CD4-positive, alpha-beta T cell treated with Interleukin-6 for 4 hours (primary cell): ENCODE measurements around the gene DPM2.
A peak's percentile ranks its signal among the peaks of the same experiment; 100 is the strongest.

Experiments
- DNase-seq: peaks from one replicate; pipeline ENCODE4 v3.0.0-alpha.2; 2020; ENCODE audit warnings: mixed read lengths

Gene DPM2, protein sequence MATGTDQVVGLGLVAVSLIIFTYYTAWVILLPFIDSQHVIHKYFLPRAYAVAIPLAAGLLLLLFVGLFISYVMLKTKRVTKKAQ

DNA sequence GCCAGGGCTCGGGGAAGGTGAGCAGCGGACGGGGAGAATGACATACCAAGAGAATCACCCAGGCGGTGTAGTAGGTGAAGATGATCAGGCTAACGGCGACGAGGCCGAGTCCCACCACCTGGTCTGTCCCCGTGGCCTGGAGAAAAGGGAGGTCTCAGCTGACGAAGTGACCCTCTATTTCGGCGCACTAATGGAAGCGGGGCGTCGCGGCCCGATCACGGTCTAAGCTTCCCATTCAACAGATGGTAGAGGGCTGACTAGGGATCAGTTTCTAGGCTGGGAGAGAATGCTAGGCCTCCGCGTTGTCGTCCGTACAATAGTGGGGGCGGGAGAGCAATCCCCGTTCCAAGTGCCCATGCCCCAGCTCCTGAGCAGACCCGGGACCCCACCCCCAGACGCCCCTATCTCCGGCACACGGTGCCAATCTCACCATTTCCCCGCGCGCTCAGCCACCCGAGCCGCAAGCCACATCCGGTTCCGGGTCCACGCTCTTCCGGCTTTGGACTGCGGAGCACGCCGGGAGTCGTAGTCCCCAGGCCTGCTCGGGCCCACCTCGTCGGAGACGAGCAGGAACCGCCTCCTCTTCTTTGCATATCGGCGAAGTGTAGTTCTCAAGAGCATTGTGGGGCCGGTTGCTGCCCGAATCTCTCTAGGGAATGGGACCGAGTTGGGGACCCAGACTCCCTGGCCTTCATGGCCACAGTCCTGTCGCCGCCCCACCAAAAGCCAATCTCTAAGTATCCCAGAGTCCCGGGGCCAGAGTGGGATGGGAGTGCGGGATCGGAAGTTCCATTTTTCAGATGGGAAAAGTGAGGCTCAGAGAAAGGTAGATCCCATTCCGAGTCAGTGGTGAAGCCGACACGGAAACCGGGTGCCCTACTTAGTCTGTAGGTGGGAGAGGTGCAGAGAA, at the start of gene DPM2:
Gene DPM2 (minus strand): TSS at position 467 of the 910 bp plus-strand sequence. CDS start 34 bp downstream, at position 433.
- peak; percentile 90 for DNase-seq

DNA sequence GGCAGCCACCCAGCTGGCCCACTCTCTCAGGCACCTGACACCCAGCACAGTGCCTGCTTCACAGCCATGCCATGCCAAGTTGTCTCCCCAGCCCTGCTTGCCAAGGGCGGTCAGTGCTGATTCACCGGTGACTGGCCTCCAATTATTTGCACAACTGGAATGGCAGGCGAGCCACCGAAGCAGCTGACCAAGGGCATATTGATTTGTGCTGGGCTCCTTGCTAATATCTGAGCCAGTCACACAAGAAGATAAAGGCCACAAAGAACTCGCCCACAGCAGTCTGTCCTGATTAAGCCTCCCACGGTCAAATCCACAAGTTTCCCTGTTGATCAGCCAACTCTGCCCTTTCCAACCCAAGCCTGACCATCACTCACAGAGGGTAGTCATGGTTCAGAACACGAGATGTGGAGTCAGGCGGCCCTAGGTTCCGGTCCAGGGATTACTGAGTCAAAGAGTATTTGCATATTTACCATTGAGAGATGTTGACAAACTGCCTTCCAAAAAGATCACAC, 49.5 kb upstream of the DPM2 start:
- no peak for DNase-seq

DNA sequence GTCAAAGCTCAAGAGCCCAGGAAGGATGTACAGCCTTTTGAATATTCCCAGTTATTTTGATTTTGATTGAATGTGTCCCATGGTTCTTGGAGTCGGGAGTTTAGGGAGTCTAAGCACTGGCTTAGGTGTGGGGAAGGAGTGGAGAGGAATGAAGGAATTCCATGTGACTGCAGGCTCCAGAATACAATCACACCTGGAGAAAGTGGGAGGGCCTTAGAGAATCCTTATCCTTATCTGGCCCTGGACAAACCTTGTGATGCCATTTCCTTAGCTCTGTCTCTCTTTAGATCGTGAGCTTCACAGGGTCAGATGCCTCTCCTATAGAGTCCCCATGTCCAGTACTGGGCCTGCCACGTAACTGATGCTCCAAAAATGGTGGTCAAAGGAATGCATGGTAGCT, 47.4 kb upstream of the DPM2 start:
- no peak for DNase-seq

DNA sequence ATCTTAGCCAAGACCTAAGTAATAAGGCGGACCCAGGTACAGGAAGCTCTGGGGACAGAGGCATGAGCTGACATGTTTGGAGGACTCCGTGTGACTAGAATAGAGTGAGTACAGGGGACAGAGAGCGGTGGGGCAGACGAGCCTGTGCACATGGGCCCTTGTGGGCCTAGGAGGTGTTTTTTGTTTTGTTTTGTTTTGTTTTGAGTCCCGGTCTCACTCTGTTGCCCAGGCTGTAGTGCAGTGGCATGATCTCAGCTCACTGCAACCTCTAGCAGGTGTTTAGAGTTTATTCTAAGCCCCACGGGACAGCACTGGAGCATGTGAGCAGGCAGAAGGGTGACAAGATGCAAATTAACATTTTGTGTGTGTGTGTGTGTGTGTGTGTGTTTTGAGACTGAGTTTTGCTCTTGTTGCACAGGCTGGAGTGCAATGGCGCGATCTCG, 46.2 kb upstream of the DPM2 start:
- DNase-seq, result peak; percentile 26

- DNase-seq, result no peak
Observed at GRCh38 chr9:127982912-127983311, 45.3 kb upstream of the DPM2 start.

- peak; percentile 72 for DNase-seq
Observed at GRCh38 chr9:127981559-127982121, 44.0 kb upstream of the DPM2 start.

DNA sequence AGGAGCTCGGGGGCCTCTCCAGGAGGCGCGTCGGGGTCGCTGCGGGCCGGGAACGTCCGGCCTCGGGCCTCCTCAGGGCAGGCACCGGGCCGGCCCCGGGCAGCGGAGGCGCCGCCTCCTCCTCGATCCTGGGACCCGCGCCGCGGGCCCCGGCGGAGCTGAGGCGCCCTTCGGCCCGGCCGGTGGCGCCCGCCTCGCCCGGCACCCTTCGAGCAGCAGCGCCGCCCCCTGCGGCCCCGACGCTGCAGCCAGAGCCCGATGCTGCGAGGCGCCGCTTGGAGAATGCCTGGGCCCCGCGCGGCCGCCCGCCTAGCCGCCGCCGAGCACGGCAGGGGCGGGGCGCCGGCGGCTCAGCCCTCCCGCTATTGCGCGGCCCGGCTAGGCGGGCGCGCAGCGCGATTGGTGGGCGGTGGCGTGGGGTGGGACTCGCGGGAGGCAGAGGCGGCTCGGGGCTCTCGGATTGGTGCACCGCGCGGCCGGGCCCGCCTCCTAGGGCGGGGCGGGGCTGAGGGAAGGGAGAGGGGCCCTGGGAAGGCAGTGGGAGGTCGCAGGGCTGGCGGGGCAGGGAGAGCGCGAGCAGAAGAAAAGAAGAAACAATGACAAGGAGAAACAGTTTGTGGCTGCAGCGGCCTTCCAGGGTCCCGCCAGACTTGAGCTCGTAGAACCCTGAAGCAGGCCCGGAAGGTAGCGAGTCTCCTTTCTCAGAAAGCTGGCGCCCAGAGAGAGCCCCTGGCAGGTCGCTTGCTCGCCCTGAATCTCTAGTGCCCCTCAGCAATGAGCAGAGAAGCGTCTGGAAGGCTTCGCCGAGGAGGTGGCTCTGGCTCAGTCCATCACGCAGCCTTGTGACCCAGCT, 43.3 kb upstream of the DPM2 start, which contains the start of gene EEIG1:
Gene EEIG1 (minus strand): TSS at position 284 of the 853 bp plus-strand sequence. CDS start 852 bp downstream, outside the sequence.
- DNase-seq, result peak; percentile 98

GRCh38 chr9:127980060-127980705, 42.5 kb upstream of the DPM2 start:
- DNase-seq, result peak; percentile 73

DNA sequence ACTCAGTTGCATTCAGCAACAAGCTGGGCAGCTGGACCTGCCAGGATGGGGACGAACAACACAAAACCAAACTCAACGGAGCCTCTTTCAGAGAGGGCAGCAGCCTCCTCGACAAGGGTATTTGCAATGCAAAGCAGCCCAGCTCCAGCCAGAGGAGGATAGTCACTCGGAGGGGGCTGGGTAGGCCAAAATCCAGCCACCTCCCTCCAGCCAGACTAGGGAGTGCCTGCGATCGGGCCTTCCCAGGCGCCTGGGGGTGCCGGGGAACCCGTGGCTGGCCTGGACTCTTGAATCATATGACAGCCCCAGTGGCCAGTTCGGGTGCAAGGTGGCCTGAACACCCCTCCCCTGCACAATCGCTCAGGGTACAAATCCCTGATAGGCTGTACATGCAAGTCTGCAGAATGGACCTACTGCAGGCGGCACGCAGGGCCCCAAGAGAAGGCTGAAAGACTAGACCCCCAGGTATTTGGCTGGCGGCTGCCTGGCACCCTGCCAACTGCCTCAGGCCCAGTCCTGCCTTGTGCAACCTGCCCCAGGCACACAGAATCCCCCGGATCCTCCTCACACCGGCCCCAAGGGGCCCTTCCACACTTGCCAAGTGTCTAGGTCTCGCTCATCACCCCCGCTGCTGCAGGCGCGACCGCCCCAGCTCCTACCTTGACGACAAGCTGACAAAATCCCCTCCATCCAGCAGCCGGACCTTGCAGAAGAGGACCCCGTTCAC, 41.8 kb upstream of the DPM2 start:
- DNase-seq, result peak; percentile 55

DNA sequence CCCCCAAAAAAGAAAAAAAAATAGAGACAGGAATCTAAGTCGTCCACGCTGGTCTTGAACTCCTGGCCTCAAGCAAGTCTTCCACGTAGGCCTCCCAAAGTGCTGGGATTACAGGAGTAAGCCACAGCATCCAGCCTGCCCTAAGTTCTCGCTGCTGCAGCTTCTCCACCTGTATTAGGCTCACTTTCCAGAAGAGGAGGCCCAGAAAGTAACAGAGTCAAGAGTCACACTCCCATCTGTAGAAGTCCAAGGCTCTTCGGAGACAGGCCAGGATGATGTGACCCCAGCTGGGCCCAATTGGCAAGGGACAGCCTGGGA, 41.3 kb upstream of the DPM2 start:
- no peak for DNase-seq

- peak; percentile 45 for DNase-seq
Observed at GRCh38 chr9:127977884-127978647, 40.4 kb upstream of the DPM2 start.

DNA sequence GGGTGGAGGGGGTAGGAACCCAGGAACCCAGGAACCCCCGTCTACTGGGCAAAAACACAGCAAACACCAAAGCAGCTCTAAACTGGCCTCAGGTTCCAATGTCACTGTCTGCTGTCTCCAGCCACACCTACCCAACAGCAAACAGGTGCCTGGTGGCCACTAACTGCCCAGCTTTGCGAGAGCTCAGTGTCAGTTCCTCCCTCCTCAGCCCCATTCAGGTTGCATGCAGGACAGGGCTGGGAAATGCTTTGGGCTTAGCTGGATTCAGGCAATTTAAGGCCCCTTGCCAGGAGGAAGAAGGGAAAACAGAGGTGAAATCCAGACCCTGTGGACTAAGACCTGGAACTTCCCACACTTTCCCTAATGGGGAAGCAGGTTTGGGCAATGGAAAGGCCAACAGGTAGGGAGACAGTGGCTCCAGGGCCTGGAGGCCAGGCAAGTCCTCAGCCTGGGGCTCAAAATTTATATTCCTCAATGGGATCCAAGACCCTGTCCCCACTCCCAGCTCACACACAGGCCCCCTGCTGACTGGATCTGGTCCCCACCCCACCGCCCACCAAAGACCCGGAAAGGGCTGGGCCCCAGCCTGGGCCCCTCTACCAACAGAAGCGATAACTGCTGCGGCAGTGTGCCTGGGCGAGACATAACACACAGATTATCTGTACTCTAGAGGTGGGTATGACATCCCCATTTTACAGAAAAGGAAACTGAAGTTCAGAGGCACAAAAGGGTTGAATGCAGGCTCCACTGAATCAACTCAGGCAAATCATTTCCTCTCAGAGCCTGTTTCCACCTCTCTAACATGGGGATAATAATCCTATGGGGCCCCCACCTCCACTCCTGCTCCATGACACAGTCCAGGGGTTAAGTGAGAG, 39.6 kb upstream of the DPM2 start:
- DNase-seq, result peak; percentile 51

DNA sequence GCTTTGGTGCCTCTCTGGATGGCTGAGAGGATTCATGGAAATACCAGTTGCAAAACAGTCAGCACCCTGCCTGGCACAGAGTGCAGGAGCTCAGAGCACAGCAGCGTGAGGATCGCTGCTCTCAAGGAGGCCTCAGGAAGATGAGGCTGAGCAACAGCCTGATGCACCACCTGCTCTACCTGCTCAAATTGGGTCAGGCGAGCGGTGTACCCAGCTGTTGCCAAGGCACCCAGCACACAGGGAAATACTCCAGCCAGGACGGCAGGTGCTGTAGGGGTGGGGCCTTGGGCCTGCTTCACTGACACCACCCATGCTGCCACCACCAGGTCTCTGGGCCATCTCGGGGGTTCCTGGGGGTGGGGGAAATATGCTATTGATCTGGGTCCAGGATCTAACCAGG, 38.8 kb upstream of the DPM2 start:
- DNase-seq, result peak; percentile 68

DNA sequence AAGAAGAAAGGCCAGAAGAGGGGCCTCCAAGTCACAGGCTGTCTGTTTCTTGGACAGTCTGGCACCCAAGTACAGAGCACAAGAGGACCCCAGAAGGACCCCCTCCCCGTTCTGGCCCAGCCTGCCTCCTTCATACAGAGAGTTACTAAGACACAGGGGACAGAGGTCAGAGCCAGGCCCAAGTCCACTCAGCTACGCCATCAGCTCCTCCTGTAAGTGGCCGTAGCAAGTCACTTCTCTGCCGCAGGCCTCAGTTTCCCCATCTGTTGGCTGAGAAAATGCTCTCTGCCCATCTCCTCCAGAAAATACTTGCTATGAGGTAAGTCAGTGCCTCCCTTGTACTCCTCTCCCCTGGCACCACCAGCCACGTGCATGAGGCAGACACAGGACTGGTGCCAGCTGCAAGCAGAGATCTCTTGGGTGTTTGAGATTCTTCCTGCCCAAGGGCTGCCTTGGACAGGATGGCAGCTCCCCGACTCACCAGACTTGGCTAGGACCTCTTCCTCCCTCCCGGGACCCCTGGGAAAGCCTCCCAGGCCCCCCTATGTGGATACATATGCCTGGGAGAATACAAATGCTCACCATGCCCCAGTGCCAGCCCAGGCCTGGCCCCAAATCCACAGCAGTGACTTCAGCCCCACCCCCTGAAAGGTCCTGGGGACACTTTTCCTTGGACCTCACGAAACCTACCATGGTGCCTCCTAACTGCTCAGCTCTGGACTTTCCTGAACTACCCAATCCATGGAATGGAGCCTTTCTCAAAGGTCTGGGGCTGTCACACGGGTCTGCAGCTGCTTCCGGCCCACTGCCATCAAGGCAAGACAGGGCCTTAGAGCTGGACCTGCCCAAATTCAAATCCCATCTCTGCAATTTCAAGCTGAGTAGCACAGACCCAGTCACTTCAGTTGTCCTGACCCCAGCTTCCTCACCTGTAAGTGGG, 38.0 kb upstream of the DPM2 start:
- peak; percentile 44 for DNase-seq

DNA sequence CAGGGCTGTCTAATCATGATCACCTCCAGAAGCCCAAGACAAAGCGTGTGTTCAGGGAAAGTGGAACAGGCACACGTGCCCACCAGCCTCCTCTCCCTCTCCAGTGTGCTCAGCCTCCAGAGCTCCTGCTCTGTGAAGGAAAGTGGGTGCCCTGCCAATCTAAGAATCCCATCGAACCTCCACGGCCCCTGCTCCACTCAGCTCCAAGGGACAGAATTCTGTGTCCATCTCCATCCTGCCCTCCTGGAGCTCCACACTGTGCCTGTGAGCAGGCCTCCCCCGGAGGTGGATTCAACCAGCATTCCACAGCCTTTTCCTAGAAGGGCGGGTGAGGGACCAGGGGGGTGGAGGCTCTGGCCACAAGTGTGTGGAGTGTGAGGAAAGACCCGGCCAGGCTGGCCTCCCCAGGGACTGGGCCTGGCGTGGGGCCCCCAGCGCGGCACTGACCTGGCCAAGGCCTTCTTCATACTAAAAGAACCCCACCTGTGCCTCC, 37.2 kb upstream of the DPM2 start:
- no peak for DNase-seq

- peak; percentile 30 for DNase-seq
Observed at GRCh38 chr9:127974001-127974768, 36.5 kb upstream of the DPM2 start.

- DNase-seq, result peak; percentile 34
Observed at GRCh38 chr9:127973169-127974000, 35.7 kb upstream of the DPM2 start.
